NOMO-1 (cell line): ENCODE results near the gene CEP95.
A peak's percentile ranks its signal among the peaks of the same experiment; 100 is the strongest.
"Not testable (repeated sequence)": the region's sequence is repeated elsewhere in the genome, so short reads cannot be mapped to it uniquely, and the experiment has no call there.

Experiments used
- DNase-seq, 2 experiments: peaks; one replicate each; lab custom pipeline; 2025; ENCODE audit not compliant: unreplicated experiment in 2 of 2; lab: John Stamatoyannopoulos, UW

The CEP95 gene

GRCh38 chr17:64506576-64507412 lies at the start of gene CEP95:
TSS of gene CEP95 (plus strand) at chr17:64506977. CDS start at chr17:64507098, 121 bp downstream.
- DNase-seq, result peak; percentile 92 to 95

- no peak for DNase-seq
Measured at GRCh38 chr17:64457156-64457555, 49.6 kb upstream of the CEP95 start.

- no peak for DNase-seq
Measured at GRCh38 chr17:64458756-64459155, 48.0 kb upstream of the CEP95 start.

- DNase-seq, result no peak
Measured at GRCh38 chr17:64459284-64459747, 47.5 kb upstream of the CEP95 start.

GRCh38 chr17:64459818-64460217 lies 47.0 kb upstream of the CEP95 start:
- DNase-seq, result not testable (repeated sequence)

- DNase-seq, result no peak
Measured at GRCh38 chr17:64460955-64461354, 45.8 kb upstream of the CEP95 start.

- DNase-seq, result no peak
Measured at GRCh38 chr17:64461788-64462187, 45.0 kb upstream of the CEP95 start.

GRCh38 chr17:64466019-64466735 lies 40.6 kb upstream of the CEP95 start:
- no peak for DNase-seq

GRCh38 chr17:64466834-64467233 lies 39.9 kb upstream of the CEP95 start:
- not testable (repeated sequence) for DNase-seq

- no peak for DNase-seq
Measured at GRCh38 chr17:64470625-64471024, 36.2 kb upstream of the CEP95 start.

- no peak for DNase-seq
Measured at GRCh38 chr17:64471440-64471839, 35.3 kb upstream of the CEP95 start.

GRCh38 chr17:64472564-64472963 lies 34.2 kb upstream of the CEP95 start:
- DNase-seq, result no peak

- peak in 1 of 2 experiments; percentile 19 for DNase-seq
Measured at GRCh38 chr17:64477849-64478248, 28.9 kb upstream of the CEP95 start.

- no peak for DNase-seq
Measured at GRCh38 chr17:64480951-64481350, 25.8 kb upstream of the CEP95 start.

- no peak for DNase-seq
Measured at GRCh38 chr17:64484380-64484779, 22.4 kb upstream of the CEP95 start.

- no peak for DNase-seq
Measured at GRCh38 chr17:64488301-64488700, 18.5 kb upstream of the CEP95 start.

- DNase-seq, result peak; percentile 51 to 56
Measured at GRCh38 chr17:64491034-64491860, 15.5 kb upstream of the CEP95 start.

- no peak for DNase-seq
Measured at GRCh38 chr17:64491994-64492393, 14.8 kb upstream of the CEP95 start.

- DNase-seq, result no peak
Measured at GRCh38 chr17:64492481-64493109, 14.2 kb upstream of the CEP95 start.

- DNase-seq, result no peak
Measured at GRCh38 chr17:64494121-64494520, 12.7 kb upstream of the CEP95 start.
